HG03575 (cell line): ENCODE measurements around the gene IGFBP6.
A peak's percentile ranks its signal among the peaks of the same experiment; 100 is the strongest.

Experiments used
- ATAC-seq: cut with Tn5 transposase; IDR thresholded peaks from one replicate; pipeline ENCODE4 v1.9.1; 2021; ENCODE audit not compliant: unreplicated experiment, insufficient number of reproducible peaks, low FRiP score; ENCODE audit errors: extremely low read depth

IGFBP6 gene

GRCh38 chr12:53068811-53069585 is 28.5 kb upstream of the IGFBP6 start:
- no peak for ATAC-seq

- ATAC-seq, result no peak
Measured at GRCh38 chr12:53069621-53070410, 27.7 kb upstream of the IGFBP6 start.

- no peak for ATAC-seq
Measured at GRCh38 chr12:53070877-53071492, 26.5 kb upstream of the IGFBP6 start.

GRCh38 chr12:53071591-53072551 is 25.6 kb upstream of the IGFBP6 start:
- ATAC-seq, result no peak

GRCh38 chr12:53073881-53074280 is 23.6 kb upstream of the IGFBP6 start:
- no peak for ATAC-seq

- ATAC-seq, result no peak
Measured at GRCh38 chr12:53074283-53074998, 23.0 kb upstream of the IGFBP6 start.

GRCh38 chr12:53074999-53075370 is 22.5 kb upstream of the IGFBP6 start:
- no peak for ATAC-seq

- no peak for ATAC-seq
Measured at GRCh38 chr12:53076461-53076860, 21.0 kb upstream of the IGFBP6 start.

GRCh38 chr12:53077030-53077429 is 20.4 kb upstream of the IGFBP6 start:
- ATAC-seq, result no peak

- no peak for ATAC-seq
Measured at GRCh38 chr12:53078425-53079225, 18.8 kb upstream of the IGFBP6 start.

- ATAC-seq, result peak; percentile 72
Measured at GRCh38 chr12:53079226-53080117, 18.0 kb upstream of the IGFBP6 start, which contains the start of gene SPRYD3. Gene SPRYD3, minus strand, starts transcription at chr12:53079390. Its CDS starts 57 bp downstream, at chr12:53079333.

GRCh38 chr12:53082637-53083175 is 14.8 kb upstream of the IGFBP6 start:
- no peak for ATAC-seq

- ATAC-seq, result no peak
Measured at GRCh38 chr12:53086361-53086760, 11.1 kb upstream of the IGFBP6 start.

- ATAC-seq, result no peak
Measured at GRCh38 chr12:53090105-53090504, 7.4 kb upstream of the IGFBP6 start.

GRCh38 chr12:53090554-53090953 is 6.9 kb upstream of the IGFBP6 start:
- ATAC-seq, result no peak

GRCh38 chr12:53091756-53092155 is 5.7 kb upstream of the IGFBP6 start:
- ATAC-seq, result no peak
